Measurements from ENCODE around the gene EGFL7. TPM values are rescaled to one million over a fixed set of nuclear protein-coding genes. Genes with fewer than 3 reads are reported as not detected.

The EGFL7 gene
- total and polyA plus RNA-seq, 7 donors: 34.7 to 73.4 (median 48.6) TPM

- no peak overlapping the region for H3K4me3 ChIP-seq
- H3K9me3 ChIP-seq: no peaks in the 10 kb centered on the region
- no peak for DNase-seq
- no peaks in the 10 kb centered on the region for H3K27me3 ChIP-seq (ENCODE audit: insufficient read depth in 3 of 3, low read length in 2 of 3)
- H3K27ac ChIP-seq: no peak overlapping the region
- H3K4me1 ChIP-seq: peaks cover 25% of the 10 kb centered on the region
- no peak for TF ChIP-seq CTCF (IDR thresholded peaks at IDR 0.05)
- no peak for ATAC-seq
- peaks cover 0 to 12% of the 10 kb centered on the region in 2 donors for H3K36me3 ChIP-seq (ENCODE audit: insufficient read depth in 1 of 2, low read depth in 1 of 2)
- intact Hi-C loops (cut with DNase I): no loop called here
- WGBS, 3 donors: 94 to 96% (median 95%) methylated on average over 17 of the region's 17 CpGs
These were observed 18.3 kb downstream of the EGFL7 start for GRCh38 chr9:136681029-136681428.

- TF ChIP-seq CTCF (IDR thresholded peaks at IDR 0.05): no peak
- Histone ChIP-seq H3K27me3 (ENCODE audit: insufficient read depth in 3 of 3, low read length in 2 of 3) (no peaks in the 10 kb centered on the region), H3K36me3 (ENCODE audit: insufficient read depth in 1 of 2, low read depth in 1 of 2) (peaks cover 0 to 1% of the 10 kb centered on the region in 2 donors), H3K9me3 (no peaks in the 10 kb centered on the region), H3K4me1 (peaks cover 28% of the 10 kb centered on the region), H3K4me3 (no peak overlapping the region), H3K27ac (no peak overlapping the region)
- WGBS, 3 donors: 75 to 88% (median 81%) methylated on average over 19 to 20 of the region's 20 CpGs
- DNase-seq (no peak), ATAC-seq (no peak)
- intact Hi-C loops (cut with DNase I): no loop called here
These were observed 19.4 kb downstream of the EGFL7 start for GRCh38 chr9:136681945-136682699.

GRCh38 chr9:136682710-136683109 is 20.0 kb downstream of the EGFL7 start:
- intact Hi-C loops (cut with DNase I): no loop called here
- Histone ChIP-seq H3K4me1 (peaks cover 28% of the 10 kb centered on the region), H3K9me3 (no peaks in the 10 kb centered on the region), H3K36me3 (ENCODE audit: insufficient read depth in 1 of 2, low read depth in 1 of 2) (no peaks in the 10 kb centered on the region), H3K4me3 (no peak overlapping the region), H3K27me3 (ENCODE audit: insufficient read depth in 3 of 3, low read length in 2 of 3) (no peaks in the 10 kb centered on the region), H3K27ac (no peak overlapping the region)
- DNase-seq (no peak), ATAC-seq (no peak)
- 84 to 89% (median 88%) methylated on average over 9 to 10 of the region's 10 CpGs for WGBS, 3 donors
- TF ChIP-seq CTCF (IDR thresholded peaks at IDR 0.05): no peak

- WGBS, 3 donors: 87 to 94% (median 87%) methylated on average over 15 to 16 of the region's 16 CpGs
- DNase-seq: no peak
- H3K27ac ChIP-seq: no peak overlapping the region
These were observed 20.5 kb downstream of the EGFL7 start for GRCh38 chr9:136683173-136683745.

More at GRCh38 chr9:136683173-136683745, 20.5 kb downstream of the EGFL7 start:
- no peaks in the 10 kb centered on the region for H3K9me3 ChIP-seq
- intact Hi-C loops (cut with DNase I): no loop called here
- H3K27me3 ChIP-seq (ENCODE audit: insufficient read depth in 3 of 3, low read length in 2 of 3): no peaks in the 10 kb centered on the region
- H3K36me3 ChIP-seq (ENCODE audit: insufficient read depth in 1 of 2, low read depth in 1 of 2): no peaks in the 10 kb centered on the region
- no peak for TF ChIP-seq CTCF (IDR thresholded peaks at IDR 0.05)
- ATAC-seq: no peak
- H3K4me1 ChIP-seq: peaks cover 28% of the 10 kb centered on the region
- H3K4me3 ChIP-seq: no peak overlapping the region
